Esophagus squamous epithelium (tissue), 5 donors: Measurements from ENCODE around the gene RBM20. TPM values are rescaled to one million over a fixed set of nuclear protein-coding genes. Genes with fewer than 3 reads are reported as not detected.

Source experiments
- DNase-seq: peaks from one replicate; lab custom pipeline; 2025; lab: John Stamatoyannopoulos, UW
- H3K27ac ChIP-seq, 4 donors: fragments of 200-600 bp; sonication (generic); one replicate each; pipeline ENCODE4 v1.5.1; 2016 to 2019; ENCODE audit warnings: mild to moderate bottlenecking in 1 of 4
- H3K27me3 ChIP-seq, 4 donors: fragments of 200-600 bp; sonication (generic); 1 replicate in 3 of 4; 2 replicates in 1 of 4; pipeline versions ENCODE4 v1.5.1 to v1.6.0; 2017 to 2021; ENCODE audit warnings: antibody characterized with exemption in 1 of 4
- H3K36me3 ChIP-seq, 3 donors: fragments of 200-600 bp; sonication (generic); one replicate each; pipeline ENCODE4 v1.5.1; 2016 to 2019
- H3K4me1 ChIP-seq, 3 donors: fragments of 200-600 bp; sonication (generic); one replicate each; pipeline ENCODE4 v1.5.1; 2017 to 2019
- H3K4me3 ChIP-seq, 4 donors: fragments of 200-600 bp; sonication (generic); 1 replicate in 3 of 4; 2 replicates in 1 of 4; pipeline ENCODE4 v1.5.1; 2016 to 2019; ENCODE audit warnings: mild to moderate bottlenecking in 2 of 4, moderate library complexity in 1 of 4
- H3K9me3 ChIP-seq, 3 donors: fragments of 200-600 bp; sonication (generic); one replicate each; pipeline ENCODE4 v1.5.1; 2016 to 2019
- CTCF ChIP-seq, 6 experiments: fragments of 450-650 bp in 4 of 6; fragments of 200-600 bp in 2 of 6; sonication (generic) in 2 of 6; IDR thresholded peaks; one replicate each; pipeline ENCODE4 v1.5.1; 2016 to 2019; ENCODE audit warnings: antibody characterized with exemption in 6 of 6, mild to moderate bottlenecking in 4 of 6, moderate library complexity in 4 of 6
- POLR2A ChIP-seq, 4 donors: fragments of 450-650 bp; IDR thresholded peaks; one replicate each; pipeline ENCODE4 v1.6.1; 2017; ENCODE audit warnings: antibody characterized with exemption in 4 of 4, mild to moderate bottlenecking in 4 of 4, moderate library complexity in 3 of 4
- WGBS, 2 donors: methylation state at CpG; one replicate each; pipeline ENCODE4 v1.1.5; 2018; 5-methylcytosine and 5-hydroxymethylcytosine counted together
- intact Hi-C: fragments of 100-400 bp; cut with DNase I; formaldehyde crosslinking; loops from one replicate; pipeline ENCODE4 v1.15.0; 2022
- small RNA-seq, 4 donors: library from RNA; depleted of rRNA; stranded (forward); fragments of <200 nt; gene quantifications; one replicate each; pipeline ENCODE3, GENCODE V24; 2016
- total RNA-seq, 4 donors: library from RNA; depleted of rRNA; stranded (reverse); fragments of >200 nt; gene quantifications; one replicate each; pipeline ENCODE4 v1.1.0, GENCODE V29; 2016
- donor health status: DM: yes; HTN: yes; CAD: no.

RBM20 gene
- total RNA-seq, 4 donors from 2014 or later = 2.1 to 10.3 (median 3.7) TPM

- Histone ChIP-seq H3K9me3 (no peaks in the 10 kb centered on the region), H3K4me1 (peaks cover 0 to 47% (median 0%) of the 10 kb centered on the region in 3 donors), H3K27me3 (no peaks in the 10 kb centered on the region), H3K27ac (peak overlapping the region in 3 of 4 donors; percentile 1 to 30 (median 19)), H3K36me3 (peaks cover 3 to 100% (median 6%) of the 10 kb centered on the region in 3 donors), H3K4me3 (no peak overlapping the region)
- 49 to 54% methylated on average over 5 of the region's 5 CpGs for WGBS, 2 donors
- TF ChIP-seq POLR2A (IDR thresholded peaks at IDR 0.05) = no peak
- no peak for TF ChIP-seq CTCF (IDR thresholded peaks at IDR 0.05)
- intact Hi-C loops = loop anchor here (10.0 kb wide), 1 partner anchor 581 kb away; the partner anchor contains the start of gene SMNDC1
- DNase-seq = no peak
Observed at GRCh38 chr10:110885932-110886674, 242.0 kb downstream of the RBM20 start.

GRCh38 chr10:110887560-110887959 lies 243.4 kb downstream of the RBM20 start:
- peaks cover 0 to 33% (median 0%) of the 10 kb centered on the region in 3 donors for H3K4me1 ChIP-seq

More at GRCh38 chr10:110887560-110887959, 243.4 kb downstream of the RBM20 start:
- intact Hi-C loops = loop anchor here (10.0 kb wide), 1 partner anchor 583 kb away; the partner anchor contains the start of gene SMNDC1
- H3K9me3 ChIP-seq = no peaks in the 10 kb centered on the region
- DNase-seq = no peak
- TF ChIP-seq CTCF (IDR thresholded peaks at IDR 0.05) = no peak
- TF ChIP-seq POLR2A (IDR thresholded peaks at IDR 0.05) = no peak
- peaks cover 0 to 100% (median 6%) of the 10 kb centered on the region in 3 donors for H3K36me3 ChIP-seq
- WGBS, 2 donors = 97 to 100% methylated on average over 1 of the region's 1 CpG
- H3K4me3 ChIP-seq = no peak overlapping the region
- no peaks in the 10 kb centered on the region for H3K27me3 ChIP-seq
- H3K27ac ChIP-seq = peak overlapping the region in 1 of 4 donors; percentile 36

Small RNAs within 50 kb of the gene (small RNA-seq; reads per million reads assigned to genes)
- gene RF00019 (0 reads per million in 4 donors), gene RN7SKP288 (0 reads per million in 4 donors), gene RNA5SP327 (0 reads per million in 4 donors)

Other genes with a start within 250 kb of the RBM20 start
- gene DUSP5, start 146.4 kb upstream of the RBM20 start, total RNA-seq = 10 to 100 TPM; 15.0 to 60.6 (median 47.9) TPM
- 10 to 100 TPM; 16.2 to 32.4 (median 28.1) TPM for gene SMC3, start 76.6 kb upstream of the RBM20 start, total RNA-seq
- 100 to 1,000 TPM in 3 of 4 donors, 10 to 100 TPM in 1; 68.3 to 299 (median 171) TPM for gene PDCD4, start 227.6 kb downstream of the RBM20 start, total RNA-seq